Measurements from ENCODE around the gene CEP192.

DNA sequence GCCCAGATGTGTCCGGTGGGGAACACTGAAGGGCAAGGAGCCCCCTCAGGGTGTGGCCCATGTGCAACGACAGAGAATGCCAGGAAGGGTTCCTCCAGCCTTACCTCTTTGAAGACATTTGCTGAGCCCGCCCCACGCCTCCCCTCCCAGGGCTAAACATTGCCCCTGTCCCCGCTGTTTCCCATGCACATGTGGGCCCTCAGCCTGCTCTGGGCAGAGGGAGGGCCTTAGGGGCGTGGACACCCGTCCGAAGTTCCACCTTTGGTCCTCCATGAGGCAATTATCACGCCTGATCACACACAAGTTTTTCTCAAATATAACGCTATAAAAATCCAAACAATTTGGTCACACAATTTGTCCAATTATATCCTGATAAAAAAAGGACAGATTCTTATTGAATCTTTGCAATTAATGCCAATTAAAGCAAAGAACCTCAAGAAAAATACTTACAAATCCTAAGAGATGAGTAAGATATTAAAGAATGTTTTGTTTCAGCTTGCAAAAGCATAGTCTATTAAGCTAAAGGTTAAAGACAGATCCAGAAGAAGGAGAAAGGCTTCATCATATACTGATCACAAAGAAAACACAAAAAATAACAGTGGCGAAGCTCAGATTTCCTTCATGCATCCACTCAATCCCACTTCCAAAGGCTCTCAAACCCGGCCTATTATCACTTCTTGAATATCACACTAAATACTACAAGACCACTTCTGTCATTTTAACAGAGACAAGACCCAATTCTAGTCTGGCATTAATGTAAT, 172.2 kb downstream of the CEP192 start:
- TF ChIP-seq POLR2AphosphoS5 (IDR thresholded peaks at IDR 0.05) (no peak), CTCF (IDR thresholded peaks at IDR 0.05) (no peak)
